LNCaP clone FGC (cell line): ENCODE results near the gene SLC13A3.

Source experiments
- DNase-seq: peaks from one replicate; pipeline ENCODE4 v3.0.0-alpha.2; 2011; ENCODE audit warnings: low read depth
- H3K4me3 ChIP-seq: 2 replicates; pipeline ENCODE4 v1.5.1; 2011; ENCODE audit warnings: mild to moderate bottlenecking, low read depth, low read length, control low read depth
- TF ChIP-seq, protein P1 (sequence below): IDR thresholded peaks from 2 replicates; pipeline ENCODE4 v1.5.1; 2012; ENCODE audit warnings: mild to moderate bottlenecking; ENCODE audit not compliant: control insufficient read depth, insufficient read depth; ENCODE audit errors: extremely low read depth

The SLC13A3 gene

DNA sequence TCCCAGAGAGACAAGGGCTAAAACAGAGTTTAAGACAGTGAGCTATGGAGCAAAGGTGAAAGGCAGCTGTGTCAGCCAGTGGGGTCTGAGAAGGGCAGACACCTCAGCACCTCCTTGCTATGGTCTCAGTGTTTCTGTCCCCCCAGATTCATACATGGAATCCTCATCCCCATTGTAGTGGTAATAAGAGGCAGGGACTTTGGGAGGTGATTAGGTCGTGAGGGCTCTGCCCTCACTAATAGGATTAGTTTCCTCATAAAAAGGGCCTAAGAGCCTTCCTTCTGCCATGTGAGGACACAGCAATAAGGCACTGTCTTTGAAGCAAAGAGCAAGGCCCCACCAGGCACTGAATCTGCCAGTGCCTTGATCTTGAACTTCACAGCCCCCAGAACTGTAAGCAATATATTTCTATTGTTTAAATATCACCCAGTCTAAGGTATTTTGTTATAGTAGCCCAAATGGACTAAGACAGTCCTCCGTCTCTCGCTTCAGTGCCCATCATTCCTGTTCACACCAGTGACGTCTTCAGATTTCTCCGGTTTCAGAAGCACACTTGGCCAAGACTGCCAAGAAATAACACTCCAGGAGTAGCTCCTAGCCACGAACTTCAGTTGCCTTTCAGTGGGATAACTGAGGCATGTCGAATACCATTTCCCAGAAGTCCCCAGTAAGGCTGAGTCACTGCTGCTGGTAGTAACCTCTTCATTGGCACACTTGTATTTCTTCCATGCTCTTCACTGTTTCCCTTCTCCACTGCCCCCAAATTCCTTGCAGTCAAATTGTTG is 32.8 kb downstream of the SLC13A3 start:
- no peak for DNase-seq
- TF ChIP-seq, protein P1, sequence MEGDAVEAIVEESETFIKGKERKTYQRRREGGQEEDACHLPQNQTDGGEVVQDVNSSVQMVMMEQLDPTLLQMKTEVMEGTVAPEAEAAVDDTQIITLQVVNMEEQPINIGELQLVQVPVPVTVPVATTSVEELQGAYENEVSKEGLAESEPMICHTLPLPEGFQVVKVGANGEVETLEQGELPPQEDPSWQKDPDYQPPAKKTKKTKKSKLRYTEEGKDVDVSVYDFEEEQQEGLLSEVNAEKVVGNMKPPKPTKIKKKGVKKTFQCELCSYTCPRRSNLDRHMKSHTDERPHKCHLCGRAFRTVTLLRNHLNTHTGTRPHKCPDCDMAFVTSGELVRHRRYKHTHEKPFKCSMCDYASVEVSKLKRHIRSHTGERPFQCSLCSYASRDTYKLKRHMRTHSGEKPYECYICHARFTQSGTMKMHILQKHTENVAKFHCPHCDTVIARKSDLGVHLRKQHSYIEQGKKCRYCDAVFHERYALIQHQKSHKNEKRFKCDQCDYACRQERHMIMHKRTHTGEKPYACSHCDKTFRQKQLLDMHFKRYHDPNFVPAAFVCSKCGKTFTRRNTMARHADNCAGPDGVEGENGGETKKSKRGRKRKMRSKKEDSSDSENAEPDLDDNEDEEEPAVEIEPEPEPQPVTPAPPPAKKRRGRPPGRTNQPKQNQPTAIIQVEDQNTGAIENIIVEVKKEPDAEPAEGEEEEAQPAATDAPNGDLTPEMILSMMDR = no peak
- no peak overlapping the region for H3K4me3 ChIP-seq

DNA sequence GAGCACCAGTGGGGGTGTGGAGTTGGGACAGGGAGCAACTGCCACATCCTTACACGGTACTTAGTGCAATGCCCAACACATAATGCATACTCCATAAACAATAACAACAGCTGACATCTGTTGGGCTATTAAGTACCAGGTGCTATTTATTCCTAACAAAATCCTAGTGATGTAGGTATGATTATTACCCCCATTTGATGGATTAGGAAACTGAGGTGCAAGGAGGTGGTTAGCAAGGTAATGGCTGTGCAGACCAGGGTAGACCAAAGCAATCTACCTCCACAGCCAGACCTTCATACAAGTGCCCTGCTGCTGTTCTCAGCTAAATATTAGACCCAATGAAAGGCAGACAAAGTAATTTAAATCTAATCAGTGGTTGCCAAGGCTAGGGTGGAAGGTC is 36.8 kb downstream of the SLC13A3 start:
- TF ChIP-seq, protein P1 = no peak
- H3K4me3 ChIP-seq = no peak overlapping the region
- no peak for DNase-seq

DNA sequence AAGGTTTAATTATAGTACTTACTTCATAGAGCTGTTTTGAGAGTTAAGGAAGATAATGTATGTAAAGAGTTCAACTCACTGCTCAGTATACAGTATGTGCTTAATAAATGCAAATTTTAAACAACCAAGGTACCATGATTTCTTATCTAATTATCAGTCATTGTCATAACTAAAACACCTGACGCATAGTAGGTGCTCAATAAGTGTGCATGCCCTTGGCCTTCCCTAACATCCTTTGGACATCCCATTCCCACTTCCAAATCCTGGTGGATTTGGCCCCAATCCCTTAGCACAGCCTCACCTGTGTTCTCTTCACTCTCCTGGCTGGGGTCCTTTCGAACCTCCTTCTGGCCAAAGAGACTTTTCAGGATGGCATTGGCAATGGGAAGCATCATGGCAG is 41.1 kb downstream of the SLC13A3 start:
- H3K4me3 ChIP-seq = no peak overlapping the region
- TF ChIP-seq, protein P1 = no peak
- DNase-seq = no peak

DNA sequence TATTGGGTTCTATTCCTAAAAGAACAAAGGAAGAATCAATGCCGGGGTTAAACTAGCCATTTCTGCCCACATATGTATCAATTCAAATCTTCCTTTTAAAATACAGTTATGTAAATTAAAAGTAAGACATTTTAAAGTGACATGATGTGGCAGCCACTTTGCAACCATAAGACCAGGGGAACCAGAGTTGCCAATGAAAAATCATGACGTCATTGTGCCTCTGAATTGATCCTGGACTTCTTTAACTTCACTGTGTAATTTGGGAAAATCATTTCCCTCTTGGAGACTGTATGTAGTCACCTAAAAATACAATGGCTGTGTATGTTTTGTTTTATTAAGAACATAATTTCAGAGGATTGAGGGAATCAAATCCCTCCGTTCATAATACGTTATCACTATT is 42.2 kb downstream of the SLC13A3 start:
- TF ChIP-seq, protein P1 = no peak
- no peak overlapping the region for H3K4me3 ChIP-seq
- DNase-seq = no peak

DNA sequence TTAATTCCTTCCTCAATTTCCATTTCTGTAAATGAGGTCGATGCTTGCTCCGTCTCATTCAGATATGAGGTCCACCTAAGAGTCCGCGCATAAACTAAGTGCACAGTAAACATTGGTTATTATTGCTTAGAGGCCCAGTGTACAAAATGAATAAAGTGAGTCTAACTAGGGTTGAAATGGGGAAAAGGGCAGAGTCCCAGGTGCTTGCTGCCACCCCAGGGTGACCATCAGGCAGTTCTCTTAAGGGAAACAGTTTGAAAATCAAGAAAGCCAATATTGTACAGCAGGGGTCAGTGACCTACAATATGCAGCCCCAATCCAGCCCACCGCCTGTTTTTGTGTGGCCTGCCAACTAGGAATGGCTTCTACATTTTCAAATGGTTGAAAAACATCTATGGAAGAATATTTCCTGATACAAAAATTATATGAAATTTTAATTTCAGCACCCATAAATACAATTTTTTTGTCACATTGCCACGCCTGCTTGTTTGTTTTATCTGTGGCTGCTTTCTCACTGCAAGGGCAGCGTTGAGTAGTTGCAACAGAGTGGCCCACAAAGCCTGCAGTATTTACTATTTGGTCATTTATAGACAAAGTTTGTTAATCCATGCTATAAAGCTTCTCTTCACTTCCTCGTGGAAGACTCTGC is 43.3 kb downstream of the SLC13A3 start:
- DNase-seq = no peak
- TF ChIP-seq, protein P1 = no peak
- H3K4me3 ChIP-seq = no peak overlapping the region

DNA sequence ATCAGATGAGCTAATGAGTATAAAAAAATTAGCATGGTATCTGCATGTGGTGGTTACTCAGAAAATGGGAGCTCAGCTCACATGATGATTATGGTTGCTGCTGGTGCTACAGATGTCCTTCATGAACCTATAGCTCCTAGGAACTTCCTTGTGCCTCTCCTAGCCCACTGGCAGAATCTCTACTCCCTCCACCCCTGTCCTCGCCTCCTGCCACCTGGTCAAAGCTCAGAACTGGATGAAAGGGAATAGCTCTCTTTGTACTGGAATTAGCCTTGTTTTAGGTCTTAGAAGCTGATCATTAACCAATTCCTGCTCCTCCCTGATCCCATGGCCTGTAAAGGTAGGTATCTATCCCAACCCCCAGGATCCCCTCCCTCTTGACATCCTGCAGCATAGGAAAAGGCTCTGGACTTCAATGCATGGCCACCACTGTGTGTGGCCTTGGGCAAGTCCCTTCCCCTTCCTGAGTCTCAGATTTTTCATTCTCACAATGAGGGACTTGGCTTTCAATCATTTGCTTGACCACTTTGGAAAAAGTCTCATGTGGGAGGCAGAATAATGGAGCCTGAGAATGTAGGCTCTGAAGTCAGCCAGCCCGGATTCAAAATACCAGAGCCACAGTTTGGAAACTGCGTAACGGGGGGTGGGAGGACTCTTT is 43.9 kb downstream of the SLC13A3 start:
- TF ChIP-seq, protein P1 = no peak
- DNase-seq = no peak
- no peak overlapping the region for H3K4me3 ChIP-seq
